ENCODE measurements around the gene USP36.

- TF ChIP-seq CTCF (IDR thresholded peaks at IDR 0.05): no peak
- no peak for TF ChIP-seq POLR2A (IDR thresholded peaks at IDR 0.05)
- TF ChIP-seq POLR2AphosphoS5 (IDR thresholded peaks at IDR 0.05): no peak
Measured at GRCh38 chr17:78878261-78878660, 37.6 kb upstream of the USP36 start.

Data from prostate gland (tissue), 2 donors.